H9 (cell line): Measurements from ENCODE around the gene USP7. TPM values are rescaled to one million over a fixed set of nuclear protein-coding genes. Genes with fewer than 3 reads are reported as not detected.
A peak's percentile ranks its signal among the peaks of the same experiment; 100 is the strongest.

Experiments used
- DNase-seq: peaks from one replicate; pipeline ENCODE4 v3.0.0-alpha.2; 2017
- H2AFZ ChIP-seq: one replicate; pipeline ENCODE4 v1.6.1; 2013; ENCODE audit warnings: mild to moderate bottlenecking, low read length, control low read depth, moderate library complexity
- H2AK5ac ChIP-seq: 2 replicates; pipeline ENCODE4 v1.6.1; 2013; ENCODE audit warnings: low read length, control low read depth, mixed read lengths; ENCODE audit not compliant: insufficient read length
- H2BK120ac ChIP-seq: one replicate; pipeline ENCODE4 v1.6.1; 2013; ENCODE audit warnings: low read depth, mild to moderate bottlenecking, low read length, control low read depth, inconsistent platforms; ENCODE audit not compliant: poor library complexity, severe bottlenecking
- H2BK12ac ChIP-seq: 2 replicates; pipeline ENCODE4 v1.6.1; 2013; ENCODE audit warnings: low read length, control low read depth, mixed read lengths, low read depth; ENCODE audit not compliant: insufficient read length
- H2BK15ac ChIP-seq: 2 replicates; pipeline ENCODE4 v1.6.1; 2013; ENCODE audit warnings: low read depth, low read length, control low read depth
- H2BK20ac ChIP-seq: one replicate; pipeline ENCODE4 v1.6.1; 2013; ENCODE audit warnings: low read depth, mild to moderate bottlenecking, low read length, control low read depth, inconsistent platforms; ENCODE audit not compliant: poor library complexity, severe bottlenecking
- H2BK5ac ChIP-seq: 2 replicates; pipeline ENCODE4 v1.6.1; 2013; ENCODE audit warnings: low read length, control low read depth, mixed read lengths; ENCODE audit not compliant: insufficient read length
- H3K14ac ChIP-seq: 2 replicates; pipeline ENCODE4 v1.6.1; 2013; ENCODE audit warnings: low read length, control low read depth; ENCODE audit not compliant: insufficient read depth
- H3K18ac ChIP-seq: 2 replicates; pipeline ENCODE4 v1.6.1; 2013; ENCODE audit warnings: low read depth, mild to moderate bottlenecking, mixed read lengths, low read length, control low read depth; ENCODE audit not compliant: insufficient read length
- H3K23ac ChIP-seq: 2 replicates; pipeline ENCODE4 v1.6.1; 2013; ENCODE audit warnings: low read length, control low read depth, mixed read lengths, low read depth; ENCODE audit not compliant: insufficient read length
- H3K23me2 ChIP-seq: 2 replicates; pipeline ENCODE4 v1.6.1; 2013; ENCODE audit warnings: low read depth, mild to moderate bottlenecking, mixed read lengths, low read length, control low read depth; ENCODE audit not compliant: insufficient read length, poor library complexity, severe bottlenecking
- H3K27ac ChIP-seq: 2 replicates; pipeline ENCODE4 v1.5.1; 2013; ENCODE audit warnings: low read length, control low read depth, mixed read lengths, low read depth; ENCODE audit not compliant: insufficient read length
- H3K27me3 ChIP-seq: 2 replicates; pipeline ENCODE4 v1.6.1; 2013; ENCODE audit warnings: low read length, control low read depth, inconsistent platforms; ENCODE audit not compliant: insufficient read depth
- H3K4ac ChIP-seq: 2 replicates; pipeline ENCODE4 v1.6.1; 2013; ENCODE audit warnings: low read depth, mild to moderate bottlenecking, control low read depth, inconsistent platforms, low read length, moderate library complexity
- H3K4me1 ChIP-seq: 2 replicates; pipeline ENCODE4 v1.6.1; 2013; ENCODE audit warnings: low read length, control low read depth, inconsistent platforms; ENCODE audit not compliant: insufficient read depth
- H3K4me2 ChIP-seq: 2 replicates; pipeline ENCODE4 v1.6.1; 2013; ENCODE audit warnings: low read length, control low read depth, mixed read lengths; ENCODE audit not compliant: insufficient read length, insufficient read depth
- H3K56ac ChIP-seq: 2 replicates; pipeline ENCODE4 v1.6.1; 2013; ENCODE audit warnings: low read depth, mild to moderate bottlenecking, mixed read lengths, low read length, control low read depth; ENCODE audit not compliant: insufficient read length
- H3K79me1 ChIP-seq: 2 replicates; pipeline ENCODE4 v1.6.1; 2013; ENCODE audit warnings: low read depth, mild to moderate bottlenecking, moderate library complexity, low read length, control low read depth, inconsistent platforms; ENCODE audit not compliant: insufficient read depth, poor library complexity, severe bottlenecking
- H3K79me2 ChIP-seq: 2 replicates; pipeline ENCODE4 v1.6.1; 2013; ENCODE audit warnings: low read length, control low read depth, inconsistent platforms; ENCODE audit not compliant: insufficient read depth
- H3K9ac ChIP-seq: 2 replicates; pipeline ENCODE4 v1.6.1; 2013; ENCODE audit warnings: low read length, control low read depth, mixed read lengths; ENCODE audit not compliant: insufficient read length; ENCODE audit errors: extremely low read depth
- H3K9me3 ChIP-seq: one replicate; pipeline ENCODE4 v1.6.1; 2013; ENCODE audit warnings: low read depth, low read length, inconsistent platforms; ENCODE audit not compliant: control insufficient read depth
- H3T11ph ChIP-seq: one replicate; pipeline ENCODE4 v1.6.1; 2013; ENCODE audit warnings: mild to moderate bottlenecking, low read length, control low read depth, inconsistent platforms
- H4K20me1 ChIP-seq: one replicate; pipeline ENCODE4 v1.6.1; 2013; ENCODE audit not compliant: control insufficient read depth, insufficient read length, insufficient read depth
- H4K5ac ChIP-seq: 2 replicates; pipeline ENCODE4 v1.6.1; 2013; ENCODE audit warnings: low read depth, mild to moderate bottlenecking, mixed read lengths, low read length, control low read depth; ENCODE audit not compliant: insufficient read length
- H4K8ac ChIP-seq: replicated peaks from 2 replicates; pipeline ENCODE4 v1.6.1; 2013; ENCODE audit warnings: low read length, control low read depth, mixed read lengths, low read depth; ENCODE audit not compliant: insufficient read length
- H4K91ac ChIP-seq: 2 replicates; pipeline ENCODE4 v1.6.1; 2013; ENCODE audit warnings: low read depth, mild to moderate bottlenecking, moderate library complexity, mixed read lengths, low read length, control low read depth; ENCODE audit not compliant: insufficient read length
- H3K27ac Mint-ChIP-seq, 3 experiments: 2 replicates in 2 of 3; 3 replicates in 1 of 3; pipeline ENCODE4 v1.8.0; 2020 to 2021; ENCODE audit warnings: mixed read lengths in 3 of 3, mild to moderate bottlenecking in 1 of 3, moderate library complexity in 1 of 3
- H3K27me3 Mint-ChIP-seq: 2 replicates; pipeline ENCODE4 v1.8.0; 2021; ENCODE audit warnings: low read depth, mild to moderate bottlenecking, moderate library complexity, mixed read lengths
- H3K36me3 Mint-ChIP-seq, 3 experiments: 2 replicates in 2 of 3; 3 replicates in 1 of 3; pipeline ENCODE4 v1.8.0; 2020 to 2021; ENCODE audit warnings: low read depth in 3 of 3, mixed read lengths in 3 of 3; ENCODE audit not compliant: insufficient read depth in 1 of 3
- H3K4me1 Mint-ChIP-seq, 2 experiments: 2 replicates each; pipeline ENCODE4 v1.8.0; 2020; ENCODE audit warnings: mixed read lengths in 2 of 2
- H3K4me3 Mint-ChIP-seq, 2 experiments: 2 replicates in 1 of 2; 3 replicates in 1 of 2; pipeline ENCODE4 v1.8.0; 2020 to 2021; ENCODE audit warnings: mild to moderate bottlenecking in 2 of 2, mixed read lengths in 2 of 2, moderate library complexity in 1 of 2
- H3K9me3 Mint-ChIP-seq, 2 experiments: 2 replicates in 1 of 2; 3 replicates in 1 of 2; pipeline ENCODE4 v1.8.0; 2020; ENCODE audit warnings: mild to moderate bottlenecking in 2 of 2, mixed read lengths in 2 of 2, moderate library complexity in 1 of 2
- WGBS: extraction: QIAGEN DNeasy Blood & Tissue Kit; methylation state at CpG from one replicate; pipeline ENCODE4 v1.1.7; 2013; ENCODE audit warnings: missing lambda C conversion rate, low lambda C conversion rate, mixed read lengths; ENCODE audit not compliant: insufficient read length; ENCODE audit errors: extremely low coverage; 5-methylcytosine and 5-hydroxymethylcytosine counted together
- total RNA-seq: library from RNA; stranded (reverse); gene quantifications from 2 replicates; pipeline ENCODE4 v1.2.1, GENCODE V29; 2021
- TF ChIP-seq, protein P1 (sequence below): fragments of 200-600 bp; sonication (generic); conservative IDR thresholded peaks from 3 replicates; pipeline ENCODE4 v1.8.0; 2021; ENCODE audit warnings: antibody characterized with exemption, mild to moderate bottlenecking

USP7 gene
- total RNA-seq, 1 experiment from 2014 or later = 192 TPM

DNA sequence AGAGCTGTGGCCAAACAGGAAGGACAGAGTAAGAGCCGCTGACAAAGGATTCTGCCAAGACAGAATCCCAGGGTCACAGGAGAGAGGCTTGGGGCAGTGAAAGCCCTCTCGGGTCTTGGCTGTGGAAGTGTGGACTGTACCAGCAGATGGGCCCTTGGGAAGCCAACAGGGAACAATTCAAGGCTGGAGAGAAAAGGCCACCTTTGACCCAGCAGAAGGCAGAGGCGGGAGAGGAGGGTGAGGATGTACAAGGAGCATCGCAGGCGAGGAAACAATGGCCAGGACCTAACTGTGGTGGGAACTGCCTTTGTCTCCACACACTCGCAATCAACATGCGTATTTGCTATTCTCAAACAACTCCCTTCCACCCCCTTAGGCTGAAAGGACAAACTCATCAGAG is 110.6 kb downstream of the USP7 start:
- DNase-seq = no peak
- no peak overlapping the region for H3K4me2 ChIP-seq
- H2AK5ac ChIP-seq = no peak overlapping the region
- no peaks in the 10 kb centered on the region for H3K79me2 ChIP-seq
- no peaks in the 10 kb centered on the region for H3K27me3 ChIP-seq
- Mint-ChIP-seq H3K4me1 (peaks cover 29 to 36% of the 10 kb centered on the region in 2 experiments), H3K4me3 (no peak overlapping the region), H3K27ac (peak overlapping the region; percentile 86 to 96 (median 92); a peak in 6 of 7 replicates), H3K9me3 (peaks cover 0 to 3% of the 10 kb centered on the region in 2 experiments; a peak in 2 of 5 replicates), H3K27me3 (no peaks in the 10 kb centered on the region; the same call in none of the 2 replicates), H3K36me3 (peaks cover 45 to 98% (median 78%) of the 10 kb centered on the region in 3 experiments)
- no peak overlapping the region for H3K14ac ChIP-seq
- H3K4ac ChIP-seq = no peak overlapping the region
- TF ChIP-seq, protein P1, sequence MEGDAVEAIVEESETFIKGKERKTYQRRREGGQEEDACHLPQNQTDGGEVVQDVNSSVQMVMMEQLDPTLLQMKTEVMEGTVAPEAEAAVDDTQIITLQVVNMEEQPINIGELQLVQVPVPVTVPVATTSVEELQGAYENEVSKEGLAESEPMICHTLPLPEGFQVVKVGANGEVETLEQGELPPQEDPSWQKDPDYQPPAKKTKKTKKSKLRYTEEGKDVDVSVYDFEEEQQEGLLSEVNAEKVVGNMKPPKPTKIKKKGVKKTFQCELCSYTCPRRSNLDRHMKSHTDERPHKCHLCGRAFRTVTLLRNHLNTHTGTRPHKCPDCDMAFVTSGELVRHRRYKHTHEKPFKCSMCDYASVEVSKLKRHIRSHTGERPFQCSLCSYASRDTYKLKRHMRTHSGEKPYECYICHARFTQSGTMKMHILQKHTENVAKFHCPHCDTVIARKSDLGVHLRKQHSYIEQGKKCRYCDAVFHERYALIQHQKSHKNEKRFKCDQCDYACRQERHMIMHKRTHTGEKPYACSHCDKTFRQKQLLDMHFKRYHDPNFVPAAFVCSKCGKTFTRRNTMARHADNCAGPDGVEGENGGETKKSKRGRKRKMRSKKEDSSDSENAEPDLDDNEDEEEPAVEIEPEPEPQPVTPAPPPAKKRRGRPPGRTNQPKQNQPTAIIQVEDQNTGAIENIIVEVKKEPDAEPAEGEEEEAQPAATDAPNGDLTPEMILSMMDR = no peak
- H4K20me1 ChIP-seq = peaks cover 6% of the 10 kb centered on the region
- H2BK12ac ChIP-seq = no peak overlapping the region
- no peak overlapping the region for H2BK15ac ChIP-seq
- H2AFZ ChIP-seq = no peak overlapping the region
- no peak overlapping the region for H3K27ac ChIP-seq
- no peak overlapping the region for H4K91ac ChIP-seq
- no peaks in the 10 kb centered on the region for H3K4me1 ChIP-seq
- no peak overlapping the region for H4K5ac ChIP-seq
- no CpG with 5 or more reads among the region's 7 CpGs for WGBS
- H3K23ac ChIP-seq = no peak overlapping the region
- no peak overlapping the region for H4K8ac ChIP-seq
- H3K56ac ChIP-seq = no peak overlapping the region
- no peak overlapping the region for H3T11ph ChIP-seq
- H3K18ac ChIP-seq = no peak overlapping the region
- no peak overlapping the region for H2BK120ac ChIP-seq
- H2BK20ac ChIP-seq = no peak overlapping the region
- no peak overlapping the region for H3K9ac ChIP-seq
- no peak overlapping the region for H2BK5ac ChIP-seq
- H3K23me2 ChIP-seq = no peaks in the 10 kb centered on the region
- H3K79me1 ChIP-seq = no peaks in the 10 kb centered on the region
- H3K9me3 ChIP-seq = no peaks in the 10 kb centered on the region
